Ishikawa (cell line): ENCODE measurements around the gene TNNI3K.

Experiments used
- CEBPB ChIP-seq: IDR thresholded peaks from 2 replicates; pipeline ENCODE4 v1.6.1; 2012
- CREB1 ChIP-seq: IDR thresholded peaks from 2 replicates; pipeline ENCODE4 v1.6.1; 2012; ENCODE audit warnings: low read depth
- EGR1 ChIP-seq: IDR thresholded peaks from 2 replicates; pipeline ENCODE4 v1.6.1; 2012
- EP300 ChIP-seq: IDR thresholded peaks from 2 replicates; pipeline ENCODE4 v1.6.1; 2012; ENCODE audit warnings: borderline replicate concordance
- FOXM1 ChIP-seq: IDR thresholded peaks from 2 replicates; pipeline ENCODE4 v1.6.1; 2012; ENCODE audit warnings: low read depth, borderline replicate concordance
- MAX ChIP-seq: IDR thresholded peaks from 2 replicates; pipeline ENCODE4 v1.6.1; 2012
- NFIC ChIP-seq: IDR thresholded peaks from 2 replicates; pipeline ENCODE4 v1.6.1; 2012
- RAD21 ChIP-seq: IDR thresholded peaks from 2 replicates; pipeline ENCODE4 v1.6.1; 2012; ENCODE audit warnings: low read depth
- REST ChIP-seq: IDR thresholded peaks from 2 replicates; pipeline ENCODE4 v1.6.1; 2012; ENCODE audit warnings: low read depth, mild to moderate bottlenecking
- TAF1 ChIP-seq: IDR thresholded peaks from 2 replicates; pipeline ENCODE4 v1.6.1; 2012; ENCODE audit warnings: low read depth, mild to moderate bottlenecking
- TCF12 ChIP-seq: IDR thresholded peaks from 2 replicates; pipeline ENCODE4 v1.6.1; 2012; ENCODE audit warnings: low read depth
- TEAD4 ChIP-seq: IDR thresholded peaks from 2 replicates; pipeline ENCODE4 v1.6.1; 2012
- USF1 ChIP-seq: IDR thresholded peaks from 2 replicates; pipeline ENCODE4 v1.6.1; 2012
- YY1 ChIP-seq: IDR thresholded peaks from 2 replicates; pipeline ENCODE4 v1.6.1; 2012; ENCODE audit warnings: low read depth
- ZBTB7A ChIP-seq: IDR thresholded peaks from 2 replicates; pipeline ENCODE4 v1.6.1; 2012; ENCODE audit warnings: low read depth

Gene TNNI3K

GRCh38 chr1:74526708-74527107, 291.5 kb downstream of the TNNI3K start:
- TF ChIP-seq YY1 (no peak), NFIC (no peak), TCF12 (no peak), TAF1 (no peak), REST (no peak), EGR1 (no peak), USF1 (no peak), EP300 (no peak), CEBPB (no peak), FOXM1 (no peak), TEAD4 (no peak), MAX (no peak), ZBTB7A (no peak), CREB1 (no peak), RAD21 (no peak)

GRCh38 chr1:74528123-74528522, 292.9 kb downstream of the TNNI3K start:
- TF ChIP-seq MAX (no peak), EGR1 (no peak), USF1 (no peak), TEAD4 (no peak), TAF1 (no peak), FOXM1 (no peak), CREB1 (no peak), YY1 (no peak), NFIC (no peak), TCF12 (no peak), CEBPB (no peak), ZBTB7A (no peak), REST (no peak), EP300 (no peak), RAD21 (no peak)

- TF ChIP-seq TEAD4 (no peak), CEBPB (no peak), YY1 (no peak)
Observed at GRCh38 chr1:74530892-74531291, 295.7 kb downstream of the TNNI3K start.

- TF ChIP-seq FOXM1 (no peak), TEAD4 (no peak), REST (no peak), YY1 (no peak), CEBPB (no peak), EGR1 (no peak), USF1 (no peak), EP300 (no peak), RAD21 (no peak), NFIC (no peak), CREB1 (no peak), TAF1 (no peak), TCF12 (no peak), MAX (no peak), ZBTB7A (no peak)
Observed at GRCh38 chr1:74531796-74532195, 296.6 kb downstream of the TNNI3K start.
